Renal cortex interstitium (tissue), 3 donors: ENCODE data around the gene FUT3. TPM values are rescaled to one million over a fixed set of nuclear protein-coding genes. Genes with fewer than 3 reads are reported as not detected.

Source experiments
- polyA plus RNA-seq, 3 donors: library from polyadenylated mRNA; unstranded; fragments of 120-200 nt; gene quantifications; one replicate each; pipeline ENCODE4 v1.2.1, GENCODE V29; 2013; ENCODE audit not compliant: insufficient read length in 3 of 3

Gene FUT3
- polyA plus RNA-seq, 3 donors, result 0.40 to 1.9 (median 0.89) TPM

Other genes starting within 250 kb of the FUT3 start
- gene SAFB2, start 228.7 kb downstream of the FUT3 start, polyA plus RNA-seq, result 100 to 1,000 TPM in 1 of 3 donors, 10 to 100 TPM in 2; 77.7 to 108 (median 84.4) TPM
- 100 to 1,000 TPM; 152 to 176 (median 154) TPM for gene SAFB, start 228.4 kb downstream of the FUT3 start, polyA plus RNA-seq
- gene MICOS13, start 170.9 kb downstream of the FUT3 start, polyA plus RNA-seq, result 10 to 100 TPM; 26.1 to 53.3 (median 45.5) TPM
- gene HSD11B1L, start 170.4 kb downstream of the FUT3 start, polyA plus RNA-seq, result 10 to 100 TPM in 2 of 3 donors, 1 to 10 TPM in 1; 8.2 to 14.0 (median 12.0) TPM
- gene RPL36, start 161.2 kb downstream of the FUT3 start, polyA plus RNA-seq, result 1,000 to 10,000 TPM in 1 of 3 donors, 100 to 1,000 TPM in 2; 596 to 1,019 (median 781) TPM
- gene LONP1, start 131.3 kb downstream of the FUT3 start, polyA plus RNA-seq, result 10 to 100 TPM; 44.3 to 75.0 (median 68.9) TPM
- not detected for gene CATSPERD, start 130.8 kb downstream of the FUT3 start, polyA plus RNA-seq
- 1 to 10 TPM; 2.4 to 5.0 (median 2.5) TPM for gene PRR22, start 66.7 kb downstream of the FUT3 start, polyA plus RNA-seq
- 10 to 100 TPM; 21.2 to 35.0 (median 31.2) TPM for gene DUS3L, start 60.3 kb downstream of the FUT3 start, polyA plus RNA-seq
- gene NRTN, start 46.4 kb downstream of the FUT3 start, polyA plus RNA-seq, result 1 to 10 TPM; 2.3 to 3.8 (median 3.6) TPM
- gene FUT6, start 11.7 kb downstream of the FUT3 start, polyA plus RNA-seq, result 10 to 100 TPM; 10.4 to 20.7 (median 14.1) TPM
- gene FUT5, start 19.1 kb upstream of the FUT3 start, polyA plus RNA-seq, result under 1 TPM in 2 of 3 donors, not detected in 1; 0.06 to 0.17 TPM
- 100 to 1,000 TPM; 130 to 197 (median 179) TPM for gene NDUFA11, start 52.3 kb upstream of the FUT3 start, polyA plus RNA-seq
- gene VMAC, start 53.4 kb upstream of the FUT3 start, polyA plus RNA-seq, result 10 to 100 TPM in 1 of 3 donors, 1 to 10 TPM in 2; 5.7 to 10.9 (median 5.9) TPM
- 10 to 100 TPM; 16.6 to 43.9 (median 29.6) TPM for gene CAPS, start 62.8 kb upstream of the FUT3 start, polyA plus RNA-seq
- 10 to 100 TPM; 61.7 to 66.0 (median 65.9) TPM for gene RANBP3, start 126.7 kb upstream of the FUT3 start, polyA plus RNA-seq